Activated T-cell treated with anti-CD3 and anti-CD28 coated beads, Interleukin-2, amount 50 U/mL, for 4 hours (primary cell): ENCODE measurements around the gene KCNAB1. TPM values are rescaled to one million over a fixed set of nuclear protein-coding genes. Genes with fewer than 3 reads are reported as not detected.

Source experiments
- ATAC-seq, 2 donors: fragments of 200-7000 bp; cut with Tn5 transposase; one replicate each; pipeline ENCODE4 v1.10.0; 2021
- DNase-seq: peaks from one replicate; pipeline ENCODE4 v3.0.0-alpha.2; 2020
- H3K27me3 Mint-ChIP-seq: one replicate; pipeline ENCODE4 v1.8.0; 2021; ENCODE audit warnings: low read depth, mixed read lengths
- H3K36me3 Mint-ChIP-seq: one replicate; pipeline ENCODE4 v1.8.0; 2022; ENCODE audit warnings: mixed read lengths; ENCODE audit not compliant: insufficient read depth
- H3K4me1 Mint-ChIP-seq: one replicate; pipeline ENCODE4 v1.8.0; 2021; ENCODE audit warnings: low read depth, mixed read lengths
- H3K4me3 Mint-ChIP-seq: one replicate; pipeline ENCODE4 v1.8.0; 2021; ENCODE audit warnings: mild to moderate bottlenecking, moderate library complexity, mixed read lengths
- H3K9me3 Mint-ChIP-seq: one replicate; pipeline ENCODE4 v1.8.0; 2021; ENCODE audit warnings: mixed read lengths
- total RNA-seq, 3 donors: library from RNA; stranded (reverse); gene quantifications; one replicate each; pipeline ENCODE4 v1.2.1, GENCODE V29; 2021

The KCNAB1 gene
- total RNA-seq, 3 donors from 2014 or later, result not detected

DNA sequence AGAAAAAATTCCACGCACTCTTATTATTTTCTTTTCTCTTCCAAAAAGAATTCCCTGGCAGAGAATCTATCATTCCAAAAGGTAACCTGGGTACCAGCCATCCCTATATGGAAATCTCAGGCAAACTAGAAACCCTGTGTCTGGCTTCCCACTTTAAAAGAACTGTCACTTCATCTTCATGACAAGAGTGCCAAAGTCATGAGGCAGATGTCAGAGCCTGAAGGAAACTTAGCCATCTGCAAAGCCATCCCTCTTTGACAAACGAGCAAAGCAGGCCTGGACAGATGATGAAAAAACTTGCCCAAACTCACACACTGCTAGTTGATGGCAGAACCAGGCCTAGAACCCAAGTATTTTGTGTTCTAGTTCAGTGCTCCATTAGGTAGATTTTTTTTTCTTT is 418.7 kb downstream of the KCNAB1 start:
- H3K4me3 Mint-ChIP-seq, result no peak overlapping the region
- H3K27me3 Mint-ChIP-seq, result no peaks in the 10 kb centered on the region
- no peak for DNase-seq
- peaks cover 3% of the 10 kb centered on the region for H3K4me1 Mint-ChIP-seq
- peaks cover 23% of the 10 kb centered on the region for H3K36me3 Mint-ChIP-seq
- ATAC-seq, result no peak
- H3K9me3 Mint-ChIP-seq, result no peaks in the 10 kb centered on the region

DNA sequence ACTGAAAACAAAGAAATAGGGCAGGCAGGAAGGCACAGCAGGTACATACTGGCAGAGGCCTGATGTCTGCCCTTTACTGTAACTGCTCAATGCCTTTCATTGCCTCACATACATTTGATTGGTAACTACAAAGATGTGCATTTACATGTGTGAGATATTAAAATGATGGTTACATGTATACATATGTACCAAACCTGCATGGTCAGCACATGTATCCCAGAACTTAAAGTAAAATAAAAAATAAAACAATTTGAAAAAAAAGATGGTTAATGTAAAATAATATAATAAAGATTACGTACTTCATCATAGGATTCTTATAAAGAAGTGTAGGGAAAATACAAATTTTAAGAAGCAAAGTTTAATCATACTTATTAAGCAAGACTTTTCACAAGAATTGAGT is 419.4 kb downstream of the KCNAB1 start:
- Mint-ChIP-seq H3K9me3 (no peaks in the 10 kb centered on the region), H3K36me3 (peaks cover 25% of the 10 kb centered on the region), H3K4me1 (peaks cover 5% of the 10 kb centered on the region), H3K27me3 (no peaks in the 10 kb centered on the region), H3K4me3 (no peak overlapping the region)
- no peak for ATAC-seq
- DNase-seq, result no peak

DNA sequence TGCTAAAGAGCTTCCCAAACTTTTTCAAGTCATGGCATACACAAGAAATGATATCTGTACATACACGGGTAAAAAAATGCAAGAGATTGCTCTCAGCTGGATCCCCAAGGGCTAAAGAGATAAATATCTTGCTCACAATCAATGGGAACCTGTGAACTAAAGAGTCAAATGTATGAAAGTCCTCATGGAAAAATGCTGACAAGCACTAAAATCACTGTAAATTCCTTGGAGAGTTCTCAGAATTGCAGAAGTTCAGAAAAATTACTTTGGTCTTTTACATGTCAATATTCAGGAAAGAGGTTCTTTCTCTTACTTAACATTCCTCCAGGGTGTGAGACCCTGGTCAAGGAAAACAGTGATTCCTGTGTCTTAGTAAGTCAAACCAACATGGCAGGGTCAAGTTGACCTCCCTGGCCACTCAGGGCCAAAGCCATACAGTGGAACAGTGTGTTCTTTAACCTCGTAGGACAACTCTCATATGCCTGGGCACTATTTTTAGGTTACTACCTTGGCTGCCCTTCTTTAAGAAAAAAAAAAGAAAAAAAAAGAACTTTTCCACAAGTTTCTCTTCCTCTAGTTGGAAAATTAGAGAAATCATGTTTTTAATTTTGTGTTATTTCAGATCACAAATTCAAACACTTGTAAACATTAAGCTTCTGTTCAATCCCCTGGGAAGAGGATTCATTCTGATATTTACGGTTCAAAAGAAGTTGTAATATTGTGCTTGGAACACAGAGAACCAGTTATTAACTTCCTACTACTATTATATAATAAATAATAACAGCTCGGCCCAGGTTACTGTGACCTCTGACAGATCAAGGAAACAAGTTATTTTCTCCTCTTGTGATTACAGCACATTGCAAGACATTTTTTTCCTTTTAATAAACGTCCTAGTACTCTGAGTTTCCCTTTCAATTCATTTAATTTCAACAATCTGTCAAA is 422.0 kb downstream of the KCNAB1 start:
- no peaks in the 10 kb centered on the region for H3K27me3 Mint-ChIP-seq
- peaks cover 38% of the 10 kb centered on the region for H3K36me3 Mint-ChIP-seq
- DNase-seq (no peak), ATAC-seq (no peak)
- no peaks in the 10 kb centered on the region for H3K9me3 Mint-ChIP-seq
- H3K4me1 Mint-ChIP-seq, result peaks cover 19% of the 10 kb centered on the region
- no peak overlapping the region for H3K4me3 Mint-ChIP-seq

DNA sequence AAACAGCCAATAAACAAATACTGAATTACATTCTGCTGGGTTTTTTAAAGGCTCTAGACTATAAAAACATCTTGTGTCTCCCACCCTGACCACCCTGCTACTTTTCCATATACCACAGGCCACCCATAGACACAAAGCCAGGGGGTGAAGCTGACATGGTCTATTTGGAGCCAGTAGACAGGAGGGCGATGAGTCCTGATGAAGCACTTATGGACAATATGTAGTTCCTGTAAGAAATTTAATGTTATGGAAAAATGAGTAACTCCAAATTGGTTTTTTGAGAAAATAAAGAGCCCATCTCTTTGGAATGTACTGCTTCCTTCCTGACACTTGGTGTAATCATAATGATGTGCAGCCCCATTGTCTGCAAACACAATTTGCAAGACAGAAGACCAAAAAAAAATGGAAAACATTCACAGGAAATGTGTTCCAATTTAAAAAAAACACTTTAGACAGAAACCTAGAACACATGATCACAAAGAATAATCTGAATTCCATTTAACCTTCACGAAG is 422.7 kb downstream of the KCNAB1 start:
- no peak overlapping the region for H3K4me3 Mint-ChIP-seq
- peaks cover 37% of the 10 kb centered on the region for H3K36me3 Mint-ChIP-seq
- H3K9me3 Mint-ChIP-seq, result no peaks in the 10 kb centered on the region
- H3K27me3 Mint-ChIP-seq, result no peaks in the 10 kb centered on the region
- ATAC-seq (no peak), DNase-seq (no peak)
- H3K4me1 Mint-ChIP-seq, result peaks cover 19% of the 10 kb centered on the region

DNA sequence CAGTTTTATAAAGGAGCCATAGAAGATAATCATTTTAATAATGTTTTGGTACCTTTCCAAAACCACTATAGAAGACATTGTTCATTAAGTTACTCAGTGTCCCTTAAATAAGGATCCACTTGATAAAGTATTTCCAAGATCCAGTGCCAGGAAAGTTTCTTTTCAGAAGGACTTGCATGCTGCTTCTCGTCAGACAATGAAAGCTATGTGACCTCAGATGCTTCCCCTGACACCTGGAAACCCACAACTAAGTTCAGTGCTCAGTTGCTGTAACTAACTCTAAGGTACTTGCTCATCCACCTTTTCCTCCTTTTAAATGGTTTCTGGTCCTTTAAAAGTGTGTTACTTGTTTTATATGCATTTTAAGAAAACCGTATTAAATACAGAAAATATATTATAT is 427.3 kb downstream of the KCNAB1 start:
- no peaks in the 10 kb centered on the region for H3K9me3 Mint-ChIP-seq
- ATAC-seq (no peak), DNase-seq (no peak)
- H3K36me3 Mint-ChIP-seq, result peaks cover 63% of the 10 kb centered on the region
- peaks cover 46% of the 10 kb centered on the region for H3K4me1 Mint-ChIP-seq
- H3K27me3 Mint-ChIP-seq, result no peaks in the 10 kb centered on the region
- no peak overlapping the region for H3K4me3 Mint-ChIP-seq

DNA sequence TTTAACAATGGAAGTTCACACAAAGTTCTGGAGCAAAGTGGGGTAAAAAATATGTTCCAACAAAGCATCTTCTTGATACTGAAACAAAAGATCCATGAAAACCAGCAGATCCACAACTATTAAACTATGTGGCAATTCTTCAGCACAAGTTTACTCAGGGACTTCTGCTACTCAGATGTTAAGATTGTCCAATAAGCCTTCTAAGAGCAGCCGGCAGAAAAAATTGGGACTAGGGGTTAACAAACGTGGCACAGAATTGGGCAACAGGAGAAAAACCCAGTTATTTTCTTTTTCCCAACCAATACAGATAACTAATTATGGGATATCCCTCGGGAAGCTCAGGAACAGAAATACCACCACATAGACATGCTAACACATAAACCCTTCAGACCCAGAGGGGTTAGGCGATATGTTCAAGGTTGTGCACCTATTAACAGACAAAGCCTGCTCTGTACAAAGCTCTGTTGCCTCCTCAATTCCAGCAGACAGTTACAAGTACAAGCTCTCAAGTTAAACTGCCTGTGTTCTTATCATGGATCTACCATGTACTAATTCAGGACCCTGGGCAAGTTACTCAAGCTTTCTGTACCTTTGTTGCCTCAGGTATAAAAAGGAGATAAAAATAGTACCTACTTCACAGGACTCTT is 427.8 kb downstream of the KCNAB1 start:
- Mint-ChIP-seq H3K4me1 (peaks cover 51% of the 10 kb centered on the region), H3K27me3 (no peaks in the 10 kb centered on the region), H3K36me3 (peaks cover 59% of the 10 kb centered on the region), H3K9me3 (no peaks in the 10 kb centered on the region), H3K4me3 (no peak overlapping the region)
- no peak for ATAC-seq
- no peak for DNase-seq

DNA sequence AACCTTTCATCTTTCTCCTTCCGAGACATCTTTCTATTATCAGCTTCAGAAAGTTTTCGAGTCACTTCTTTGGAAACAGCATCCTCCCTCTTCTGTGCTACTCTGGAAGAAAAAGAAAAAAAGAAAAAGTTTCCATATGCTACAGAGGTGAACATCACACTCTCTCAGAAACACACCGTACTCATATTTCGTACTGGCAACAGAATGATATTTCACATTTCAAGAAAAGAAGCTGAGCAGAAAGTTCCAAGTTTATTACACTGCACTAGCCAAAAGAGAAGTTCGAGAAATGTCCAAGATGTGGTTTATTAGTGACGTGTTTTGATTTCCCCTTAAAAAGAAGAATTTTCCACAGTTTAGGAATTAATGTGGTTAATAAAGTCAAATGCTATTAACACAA is 428.5 kb downstream of the KCNAB1 start:
- no peaks in the 10 kb centered on the region for H3K9me3 Mint-ChIP-seq
- no peak for DNase-seq
- ATAC-seq, result no peak
- no peak overlapping the region for H3K4me3 Mint-ChIP-seq
- peaks cover 55% of the 10 kb centered on the region for H3K36me3 Mint-ChIP-seq
- H3K4me1 Mint-ChIP-seq, result peaks cover 58% of the 10 kb centered on the region
- no peaks in the 10 kb centered on the region for H3K27me3 Mint-ChIP-seq

DNA sequence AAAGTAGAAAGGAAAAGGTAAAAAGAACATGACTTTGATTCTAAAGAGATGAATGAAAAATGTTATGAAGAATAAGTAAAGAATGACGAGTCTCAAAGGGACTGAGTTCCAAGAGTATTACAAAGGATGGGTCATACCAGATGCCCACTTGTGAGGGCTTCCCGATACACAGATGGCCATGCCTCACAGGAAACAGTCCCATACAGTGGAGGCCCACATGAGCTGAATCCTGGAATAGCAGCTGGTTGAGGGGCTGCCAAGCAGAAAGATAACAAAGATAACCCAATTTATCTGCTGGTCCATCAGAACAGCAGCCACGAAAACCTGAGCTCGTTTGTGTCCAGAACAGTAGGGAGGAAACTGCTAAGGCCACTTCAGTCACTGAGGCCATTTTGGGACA is 430.9 kb downstream of the KCNAB1 start:
- Mint-ChIP-seq H3K9me3 (no peaks in the 10 kb centered on the region), H3K27me3 (no peaks in the 10 kb centered on the region), H3K4me3 (no peak overlapping the region), H3K36me3 (peaks cover 43% of the 10 kb centered on the region), H3K4me1 (peaks cover 55% of the 10 kb centered on the region)
- DNase-seq, result no peak
- no peak for ATAC-seq

DNA sequence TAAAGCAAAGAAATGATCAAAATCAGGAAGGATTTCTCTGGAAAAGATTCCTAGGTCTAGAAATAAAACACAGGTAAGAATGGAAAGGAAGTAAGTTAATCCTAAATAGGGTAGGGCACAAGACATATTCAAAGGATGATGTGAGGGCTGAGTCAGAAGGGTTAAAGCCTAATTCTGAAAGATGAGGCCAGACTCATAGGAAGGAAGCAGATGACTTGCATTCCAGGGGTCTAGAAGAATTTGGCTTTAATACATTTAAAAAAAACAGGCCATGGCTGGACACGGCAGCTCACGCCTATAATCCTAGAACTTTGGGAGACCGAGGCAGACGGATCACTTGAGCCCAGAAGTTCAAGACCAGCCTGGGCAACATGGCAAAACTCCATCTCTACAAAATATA is 431.4 kb downstream of the KCNAB1 start:
- no peak for ATAC-seq
- Mint-ChIP-seq H3K4me3 (no peak overlapping the region), H3K4me1 (peaks cover 51% of the 10 kb centered on the region)

DNA sequence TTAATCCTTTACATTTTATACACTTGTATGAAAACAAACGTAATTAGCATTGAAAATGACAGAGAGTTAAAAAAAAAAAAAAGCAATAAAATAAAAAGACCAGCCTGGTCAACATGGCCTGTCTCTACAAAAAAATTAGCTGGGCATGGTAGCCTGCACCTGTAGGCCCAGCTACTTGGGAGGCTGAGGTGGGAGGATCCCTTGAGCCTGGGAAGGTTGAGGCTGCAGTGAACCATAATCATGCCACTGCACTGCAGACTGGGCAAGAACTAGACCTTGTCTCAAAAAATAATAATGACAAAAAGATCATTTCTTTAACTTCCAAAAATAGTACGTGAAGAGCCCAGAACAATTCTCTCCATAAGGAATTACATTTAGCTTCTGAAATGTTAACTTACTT is 432.6 kb downstream of the KCNAB1 start:
- DNase-seq, result no peak
- H3K4me1 Mint-ChIP-seq, result peaks cover 46% of the 10 kb centered on the region
- peaks cover 30% of the 10 kb centered on the region for H3K36me3 Mint-ChIP-seq
- H3K27me3 Mint-ChIP-seq, result no peaks in the 10 kb centered on the region
- ATAC-seq, result no peak
- no peaks in the 10 kb centered on the region for H3K9me3 Mint-ChIP-seq
- peak overlapping the region; percentile 97 for H3K4me3 Mint-ChIP-seq

More for the DNA sequence above, 431.4 kb downstream of the KCNAB1 start:
- no peaks in the 10 kb centered on the region for H3K27me3 Mint-ChIP-seq
- H3K36me3 Mint-ChIP-seq, result peaks cover 38% of the 10 kb centered on the region
- DNase-seq, result no peak
- H3K9me3 Mint-ChIP-seq, result no peaks in the 10 kb centered on the region

DNA sequence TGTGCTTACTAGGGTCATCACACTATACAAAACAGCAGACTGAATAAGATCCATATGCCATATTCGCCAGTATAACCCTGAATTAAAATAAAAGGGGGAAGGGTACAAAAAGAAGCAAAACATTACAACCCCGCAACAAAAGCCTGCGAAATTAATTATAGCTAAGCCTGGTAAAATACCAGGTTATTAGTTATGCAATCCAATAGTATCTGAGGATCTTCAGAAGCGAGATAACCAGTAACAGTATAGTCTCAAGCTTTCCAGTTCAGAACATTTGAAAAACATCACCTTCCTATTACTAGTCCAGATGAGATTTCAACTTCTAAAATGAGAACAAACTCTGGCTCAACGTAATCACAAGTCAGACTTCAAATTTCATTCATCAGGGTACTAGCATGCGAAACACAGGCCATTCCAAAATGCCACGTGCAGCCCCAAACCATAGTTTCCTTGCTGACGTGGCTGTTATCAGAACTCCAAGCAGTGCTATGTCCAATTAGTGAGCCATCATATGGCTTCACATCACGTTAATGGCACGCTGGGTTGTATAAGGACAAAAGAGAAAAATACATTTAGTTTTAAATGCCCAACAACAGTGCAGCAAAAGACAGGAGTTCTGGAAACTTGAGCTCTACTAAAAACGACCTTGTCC is 433.5 kb downstream of the KCNAB1 start:
- peaks cover 27% of the 10 kb centered on the region for H3K36me3 Mint-ChIP-seq
- ATAC-seq (no peak), DNase-seq (no peak)
- H3K27me3 Mint-ChIP-seq, result no peaks in the 10 kb centered on the region
- H3K4me3 Mint-ChIP-seq, result peak overlapping the region; percentile 97
- peaks cover 46% of the 10 kb centered on the region for H3K4me1 Mint-ChIP-seq
- H3K9me3 Mint-ChIP-seq, result no peaks in the 10 kb centered on the region

DNA sequence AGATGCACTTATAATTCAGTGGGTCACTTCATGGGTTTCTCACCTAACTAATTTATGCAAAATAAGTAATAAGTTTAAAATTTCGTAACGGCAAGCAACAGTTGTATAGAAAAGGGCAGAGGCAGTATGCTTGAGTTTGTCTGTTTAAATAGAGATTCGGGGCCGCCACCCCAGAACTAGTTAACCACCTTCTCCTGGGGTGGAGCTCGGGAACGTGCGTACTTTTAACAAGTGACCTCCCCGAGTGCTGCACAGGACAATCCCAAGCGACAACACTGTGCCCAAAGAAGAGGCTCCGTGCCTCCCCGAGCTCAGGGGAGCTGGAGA is 434.1 kb downstream of the KCNAB1 start:
- Mint-ChIP-seq H3K27me3 (no peaks in the 10 kb centered on the region), H3K4me3 (peak overlapping the region; percentile 97), H3K36me3 (peaks cover 25% of the 10 kb centered on the region), H3K4me1 (peaks cover 46% of the 10 kb centered on the region), H3K9me3 (no peaks in the 10 kb centered on the region)
- no peak for ATAC-seq
- no peak for DNase-seq

DNA sequence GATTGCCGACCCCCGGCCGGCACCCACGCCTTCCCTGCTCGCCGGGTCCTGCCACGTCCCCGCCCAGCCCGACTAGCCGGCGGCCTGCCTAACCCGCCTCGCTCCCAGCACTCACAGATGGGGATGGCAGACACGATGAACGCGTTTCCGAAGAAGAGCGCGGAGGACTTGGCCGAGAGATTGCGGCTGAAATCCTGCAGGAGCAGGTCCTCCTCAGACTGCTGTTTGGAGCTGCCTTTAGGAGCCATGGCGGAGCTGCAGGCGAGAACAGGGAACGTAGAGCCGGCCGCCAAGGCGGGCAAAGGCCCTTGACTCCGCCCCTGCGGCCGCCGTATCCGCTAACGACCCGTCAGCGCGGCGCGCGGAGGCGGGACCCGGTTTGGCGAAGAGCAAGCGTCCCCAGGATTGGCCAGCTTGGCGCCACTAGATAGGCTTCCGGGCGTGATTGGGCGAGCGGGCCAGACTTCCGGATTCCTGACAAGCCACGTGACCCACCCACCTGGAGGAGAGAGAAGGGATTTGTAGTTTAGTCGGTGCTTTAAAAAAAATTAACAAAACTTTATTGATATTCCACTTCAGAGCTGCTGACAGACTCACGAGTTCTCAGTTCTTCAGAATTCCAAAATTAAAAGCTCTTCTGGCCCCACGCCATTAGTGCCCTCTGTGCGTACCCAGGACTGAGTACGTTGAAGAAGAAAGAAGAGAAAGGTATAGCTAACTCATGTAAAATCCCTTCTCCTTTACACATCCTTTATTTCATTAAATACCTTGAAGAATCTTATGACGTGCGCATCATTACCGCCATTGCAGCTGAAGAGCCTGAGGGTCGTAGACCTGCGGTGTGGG is 434.7 kb downstream of the KCNAB1 start, which contains the start of gene SSR3:
Gene SSR3 (minus strand): TSS at position 276 of the 846 bp plus-strand sequence. CDS start 28 bp downstream, at position 248.
- Mint-ChIP-seq H3K36me3 (peaks cover 23% of the 10 kb centered on the region), H3K4me1 (peaks cover 44% of the 10 kb centered on the region)
- ATAC-seq, result peak; percentile 99

DNA sequence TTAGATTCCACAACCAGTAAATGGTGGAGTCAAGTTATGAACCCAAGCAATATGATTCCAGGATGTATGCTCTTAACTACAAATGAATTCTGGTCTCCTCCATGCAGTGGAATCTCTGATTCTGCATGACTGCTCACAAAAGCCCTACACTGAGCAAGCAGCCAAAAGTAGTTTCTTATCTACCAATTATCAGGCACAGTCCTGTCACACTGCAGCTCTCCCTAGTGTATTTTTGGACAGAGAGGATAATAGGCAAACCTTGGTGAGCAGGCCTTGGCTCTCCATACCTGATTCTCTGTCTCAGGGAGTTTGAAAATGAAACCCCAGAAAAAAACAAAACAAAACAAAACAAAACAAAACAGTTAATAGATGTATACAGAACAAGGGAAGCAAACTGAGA is 438.0 kb downstream of the KCNAB1 start:
- H3K4me1 Mint-ChIP-seq, result peaks cover 11% of the 10 kb centered on the region
- H3K9me3 Mint-ChIP-seq, result no peaks in the 10 kb centered on the region
- DNase-seq (no peak), ATAC-seq (no peak)
- no peak overlapping the region for H3K4me3 Mint-ChIP-seq
- H3K36me3 Mint-ChIP-seq, result no peaks in the 10 kb centered on the region
- peaks cover 2% of the 10 kb centered on the region for H3K27me3 Mint-ChIP-seq

More for the DNA sequence above, 434.7 kb downstream of the KCNAB1 start, which contains the start of gene SSR3:
- peak; percentile 98 for DNase-seq
- H3K9me3 Mint-ChIP-seq, result no peaks in the 10 kb centered on the region
- H3K27me3 Mint-ChIP-seq, result no peaks in the 10 kb centered on the region
- H3K4me3 Mint-ChIP-seq, result peak within 1 kb of the TSS; percentile 97
